ENCODE measurements around the gene TNIK.

GRCh38 chr3:171490901-171491300, 30.7 kb upstream of the TNIK start:
- TF ChIP-seq MAFK (IDR thresholded peaks at IDR 0.05; ENCODE audit: low read depth, low read length): no peak
- TF ChIP-seq SMC3 (IDR thresholded peaks at IDR 0.05; ENCODE audit: low read depth, low read length): no peak
- no peak for TF ChIP-seq CTCF (conservative IDR thresholded peaks at IDR 0.05; ENCODE audit: low read depth, low read length)
- no peak for TF ChIP-seq RFX5 (IDR thresholded peaks at IDR 0.05; ENCODE audit: low read depth, low read length)
- TF ChIP-seq POLR2A (IDR thresholded peaks at IDR 0.05; ENCODE audit: low read depth, low read length): no peak
- TF ChIP-seq ELK1 (IDR thresholded peaks at IDR 0.05; ENCODE audit: borderline replicate concordance, low read depth, low read length): no peak
- no peak for TF ChIP-seq RCOR1 (IDR thresholded peaks at IDR 0.05; ENCODE audit: insufficient replicate concordance, low read length)
- no peak for TF ChIP-seq CEBPB (IDR thresholded peaks at IDR 0.05; ENCODE audit: low read depth, low read length)
- no peak for TF ChIP-seq RAD21 (IDR thresholded peaks at IDR 0.05; ENCODE audit: low read length)
- TF ChIP-seq NFE2L2 (IDR thresholded peaks at IDR 0.05; ENCODE audit: low read depth, low read length): no peak
- no peak for TF ChIP-seq MXI1 (IDR thresholded peaks at IDR 0.05; ENCODE audit: borderline replicate concordance, low read depth, low read length)
- no peak for TF ChIP-seq MAZ (IDR thresholded peaks at IDR 0.05; ENCODE audit: borderline replicate concordance, low read depth, low read length)

Measured in IMR-90 (cell line).